SU-DHL-6 (cell line): ENCODE measurements around the gene ARID3B.
A peak's percentile ranks its signal among the peaks of the same experiment; 100 is the strongest.

Experiments used
- H2AFZ ChIP-seq: fragments of 200-600 bp; sonication (generic); 2 replicates; pipeline ENCODE4 v1.6.1; 2014; ENCODE audit warnings: low read depth, mild to moderate bottlenecking, moderate library complexity, mixed read lengths, antibody characterized with exemption, low read length; ENCODE audit not compliant: severe bottlenecking
- H3F3A ChIP-seq: fragments of 200-600 bp; shearing (Covaris generic); 2 replicates; pipeline ENCODE4 v1.6.0; 2016; ENCODE audit warnings: antibody characterized with exemption, mild to moderate bottlenecking; ENCODE audit not compliant: insufficient read depth
- H3K27ac ChIP-seq: fragments of 200-600 bp; sonication (generic); 2 replicates; pipeline ENCODE4 v1.5.1; 2016; ENCODE audit warnings: low read depth, mild to moderate bottlenecking, low read length, moderate library complexity, mixed read lengths
- H3K27me3 ChIP-seq: fragments of 200-600 bp; sonication (generic), shearing (Covaris generic); 2 replicates; pipeline ENCODE4 v1.6.0; 2014; ENCODE audit warnings: mild to moderate bottlenecking, low read length
- H3K36me3 ChIP-seq: fragments of 200-600 bp; sonication (generic); 2 replicates; pipeline ENCODE4 v1.6.1; 2014; ENCODE audit warnings: mild to moderate bottlenecking, low read length, mixed read lengths
- H3K4me2 ChIP-seq: fragments of 300-600, 200-600 bp; shearing (Covaris generic), sonication (generic); 2 replicates; pipeline ENCODE4 v1.6.0; 2014; ENCODE audit warnings: low read length, low read depth, mild to moderate bottlenecking; ENCODE audit not compliant: poor library complexity, severe bottlenecking
- H3K4me3 ChIP-seq: fragments of 200-600 bp; sonication (generic); 2 replicates; pipeline ENCODE4 v1.5.1; 2014; ENCODE audit warnings: antibody characterized with exemption, low read length, mild to moderate bottlenecking, mixed read lengths; ENCODE audit not compliant: insufficient read depth, poor library complexity, severe bottlenecking
- H3K79me2 ChIP-seq: fragments of 200-600 bp; sonication (generic); 2 replicates; pipeline ENCODE4 v1.6.1; 2014; ENCODE audit warnings: mild to moderate bottlenecking, low read length, moderate library complexity; ENCODE audit not compliant: insufficient read depth
- H3K9ac ChIP-seq: fragments of 200-600 bp; sonication (generic); 2 replicates; pipeline ENCODE4 v1.7.0; 2014; ENCODE audit warnings: mild to moderate bottlenecking, low read length
- H3K9me2 ChIP-seq: fragments of 200-600 bp; sonication (generic); replicated peaks from 2 replicates; pipeline ENCODE4 v1.6.1; 2014; ENCODE audit warnings: low read length; ENCODE audit not compliant: insufficient read depth
- H3K9me3 ChIP-seq: fragments of 200-600 bp; sonication (generic); 2 replicates; pipeline ENCODE4 v1.6.1; 2014; ENCODE audit warnings: low read length, mixed read lengths; ENCODE audit not compliant: insufficient read depth
- H4K20me1 ChIP-seq: fragments of 200-600 bp; sonication (generic); 2 replicates; pipeline ENCODE4 v1.6.1; 2014; ENCODE audit warnings: low read depth, mild to moderate bottlenecking, antibody characterized with exemption, low read length, moderate library complexity, mixed read lengths
- EZH2phosphoT487 ChIP-seq: fragments of 200-600 bp; sonication (generic), shearing (Covaris generic); conservative IDR thresholded peaks from 2 replicates; pipeline ENCODE4 v1.6.1; 2018; ENCODE audit warnings: mild to moderate bottlenecking, antibody characterized with exemption, low read length, moderate library complexity, mixed read lengths
- TF ChIP-seq, protein P1 (sequence below): fragments of 200-600 bp; sonication (generic); IDR thresholded peaks from one replicate; pipeline ENCODE4 v1.5.1; 2017; ENCODE audit warnings: antibody characterized with exemption, mild to moderate bottlenecking, low read length, moderate library complexity; ENCODE audit not compliant: insufficient read depth, poor library complexity, severe bottlenecking

Gene ARID3B

DNA sequence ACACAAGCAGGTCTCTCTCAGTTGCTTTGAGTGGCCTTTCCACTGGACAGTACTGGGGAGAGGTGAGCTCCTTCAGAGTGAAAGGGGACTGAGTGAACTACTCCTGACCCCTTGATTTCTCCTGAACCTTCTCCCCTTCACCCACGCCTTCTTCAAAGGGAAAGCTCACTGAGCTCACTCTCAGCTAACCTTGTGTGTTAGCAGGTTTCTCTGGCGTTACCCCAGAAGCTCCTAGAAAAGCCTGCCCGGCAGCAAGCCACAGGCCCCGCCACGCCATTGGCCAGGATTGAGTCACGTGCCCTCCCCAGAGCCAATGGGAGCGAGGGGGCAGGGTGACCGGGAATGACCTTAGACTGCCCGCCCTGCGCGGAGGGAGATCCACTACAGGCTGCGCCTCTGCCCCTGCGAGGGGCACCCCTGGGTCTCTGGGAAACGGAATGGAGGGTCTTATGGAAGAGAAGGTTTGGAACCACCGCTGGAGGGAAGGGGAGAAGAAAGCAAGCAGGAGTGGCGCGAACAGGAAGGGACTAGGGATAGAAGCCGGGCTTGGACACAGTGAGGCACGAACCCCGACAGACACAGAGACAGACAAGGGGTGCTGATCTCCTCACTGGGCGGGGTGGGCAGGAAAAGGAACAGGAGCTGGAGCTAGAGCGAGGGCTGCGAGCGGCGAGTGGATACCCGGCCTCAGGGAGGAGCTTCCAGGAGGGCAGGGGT, 57.3 kb downstream of the ARID3B start:
- TF ChIP-seq, protein P1, sequence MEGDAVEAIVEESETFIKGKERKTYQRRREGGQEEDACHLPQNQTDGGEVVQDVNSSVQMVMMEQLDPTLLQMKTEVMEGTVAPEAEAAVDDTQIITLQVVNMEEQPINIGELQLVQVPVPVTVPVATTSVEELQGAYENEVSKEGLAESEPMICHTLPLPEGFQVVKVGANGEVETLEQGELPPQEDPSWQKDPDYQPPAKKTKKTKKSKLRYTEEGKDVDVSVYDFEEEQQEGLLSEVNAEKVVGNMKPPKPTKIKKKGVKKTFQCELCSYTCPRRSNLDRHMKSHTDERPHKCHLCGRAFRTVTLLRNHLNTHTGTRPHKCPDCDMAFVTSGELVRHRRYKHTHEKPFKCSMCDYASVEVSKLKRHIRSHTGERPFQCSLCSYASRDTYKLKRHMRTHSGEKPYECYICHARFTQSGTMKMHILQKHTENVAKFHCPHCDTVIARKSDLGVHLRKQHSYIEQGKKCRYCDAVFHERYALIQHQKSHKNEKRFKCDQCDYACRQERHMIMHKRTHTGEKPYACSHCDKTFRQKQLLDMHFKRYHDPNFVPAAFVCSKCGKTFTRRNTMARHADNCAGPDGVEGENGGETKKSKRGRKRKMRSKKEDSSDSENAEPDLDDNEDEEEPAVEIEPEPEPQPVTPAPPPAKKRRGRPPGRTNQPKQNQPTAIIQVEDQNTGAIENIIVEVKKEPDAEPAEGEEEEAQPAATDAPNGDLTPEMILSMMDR, result no peak
- no peak for TF ChIP-seq EZH2phosphoT487
- Histone ChIP-seq H3K27me3 (no peaks in the 10 kb centered on the region), H3K79me2 (no peaks in the 10 kb centered on the region), H3F3A (no peaks in the 10 kb centered on the region), H3K36me3 (no peaks in the 10 kb centered on the region), H3K4me2 (peak overlapping the region; percentile 60), H3K9me2 (no peaks in the 10 kb centered on the region), H2AFZ (peak overlapping the region; percentile 87), H3K9ac (peak overlapping the region; percentile 47), H3K27ac (no peak overlapping the region), H4K20me1 (no peaks in the 10 kb centered on the region), H3K9me3 (no peaks in the 10 kb centered on the region), H3K4me3 (peak overlapping the region; percentile 44)

DNA sequence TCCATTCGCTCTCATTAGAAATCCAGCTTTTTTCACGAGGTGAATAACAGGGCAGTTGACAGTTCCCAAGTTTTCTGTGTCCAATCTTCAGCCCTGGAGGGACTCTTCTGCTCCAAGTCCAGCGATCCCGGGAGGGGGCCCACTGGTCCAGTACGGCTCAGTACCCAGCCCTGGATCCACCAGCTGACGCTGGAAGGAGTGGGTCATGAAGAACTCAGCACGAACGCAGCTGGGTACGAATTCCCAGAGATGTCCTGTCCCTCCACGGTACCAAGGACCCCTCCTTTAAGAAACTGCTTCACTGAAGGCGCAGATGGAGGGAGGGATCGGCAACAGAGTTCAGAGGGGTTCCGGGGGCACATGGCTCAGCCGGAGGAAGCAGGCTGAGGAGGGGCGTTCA, 58.1 kb downstream of the ARID3B start:
- H3K36me3 ChIP-seq, result no peaks in the 10 kb centered on the region
- H3K9me2 ChIP-seq, result no peaks in the 10 kb centered on the region
- no peaks in the 10 kb centered on the region for H4K20me1 ChIP-seq
- no peaks in the 10 kb centered on the region for H3K27me3 ChIP-seq
- no peaks in the 10 kb centered on the region for H3F3A ChIP-seq
- H2AFZ ChIP-seq, result no peak overlapping the region
- H3K9me3 ChIP-seq, result no peaks in the 10 kb centered on the region
- H3K9ac ChIP-seq, result no peak overlapping the region
- H3K4me3 ChIP-seq, result no peak overlapping the region
- no peak overlapping the region for H3K27ac ChIP-seq
- no peaks in the 10 kb centered on the region for H3K79me2 ChIP-seq
- peak overlapping the region; percentile 60 for H3K4me2 ChIP-seq
- TF ChIP-seq, protein P1, result no peak
- no peak for TF ChIP-seq EZH2phosphoT487

DNA sequence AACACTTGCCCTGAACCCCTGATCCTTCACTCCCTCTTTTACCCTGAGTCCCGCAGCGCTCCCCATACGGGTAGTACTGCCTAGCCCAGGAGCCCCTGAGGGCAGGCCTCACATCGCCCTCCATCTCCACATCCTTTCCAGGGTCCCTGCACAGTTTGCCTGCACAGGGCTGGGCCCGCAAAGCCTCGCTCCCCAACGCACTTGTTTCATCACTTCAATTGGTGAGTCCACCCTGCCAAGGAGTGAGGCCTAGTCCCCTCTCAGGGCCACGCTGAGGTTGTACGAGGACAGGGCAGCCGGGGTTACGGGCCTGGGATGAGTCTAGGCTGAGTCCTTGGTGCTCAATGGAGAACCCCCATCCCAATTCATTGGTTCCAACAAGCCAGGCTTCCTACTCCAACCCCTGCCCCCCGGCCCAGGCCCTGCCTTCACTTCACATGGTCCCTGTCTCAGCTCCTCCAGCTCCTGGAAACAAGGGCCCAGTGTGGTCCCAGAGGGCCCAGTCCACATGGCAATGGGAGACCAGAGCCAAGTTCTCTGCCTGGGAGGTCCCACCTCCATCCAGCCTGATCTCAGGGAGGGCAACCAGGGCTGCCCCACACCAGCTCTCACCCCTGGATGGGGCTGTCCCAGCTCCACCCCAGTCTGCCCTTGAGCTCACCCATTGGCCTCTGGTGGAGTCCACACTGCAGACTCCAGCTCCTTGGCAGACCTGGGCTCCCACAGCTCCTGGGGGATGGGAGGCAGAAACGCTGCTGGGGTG, 62.2 kb downstream of the ARID3B start:
- H3K9me3 ChIP-seq, result no peaks in the 10 kb centered on the region
- TF ChIP-seq EZH2phosphoT487, result no peak
- TF ChIP-seq, protein P1, result no peak
- H3K27ac ChIP-seq, result no peak overlapping the region
- H4K20me1 ChIP-seq, result no peaks in the 10 kb centered on the region
- H3K4me3 ChIP-seq, result no peak overlapping the region
- no peak overlapping the region for H3K9ac ChIP-seq
- no peak overlapping the region for H2AFZ ChIP-seq
- H3K27me3 ChIP-seq, result no peaks in the 10 kb centered on the region
- no peak overlapping the region for H3K4me2 ChIP-seq
- no peaks in the 10 kb centered on the region for H3K36me3 ChIP-seq
- no peaks in the 10 kb centered on the region for H3K79me2 ChIP-seq
- H3F3A ChIP-seq, result no peaks in the 10 kb centered on the region
- H3K9me2 ChIP-seq, result no peaks in the 10 kb centered on the region
